Stimulated activated memory B cell treated with anti-CD40 and anti-IgM and Interleukin-4, amounts not matched to agents 10 μg/mL and 1 μg/mL and 100 μg/mL, for 72 hours (primary cell): Measurements from ENCODE around the gene ORMDL2.

Source experiments
- ATAC-seq: fragments of 150-1000 bp; cut with Tn5 transposase; 2 replicates; pipeline ENCODE4 v1.10.0; 2021
- H3K27ac Mint-ChIP-seq: one replicate; pipeline ENCODE4 v1.8.0; 2022; ENCODE audit warnings: mild to moderate bottlenecking, mixed read lengths
- H3K27me3 Mint-ChIP-seq: one replicate; pipeline ENCODE4 v1.8.0; 2022; ENCODE audit warnings: mixed read lengths
- H3K36me3 Mint-ChIP-seq: one replicate; pipeline ENCODE4 v1.8.0; 2022; ENCODE audit warnings: mixed read lengths
- H3K4me1 Mint-ChIP-seq: one replicate; pipeline ENCODE4 v1.8.0; 2022; ENCODE audit warnings: mixed read lengths
- H3K4me3 Mint-ChIP-seq: one replicate; pipeline ENCODE4 v1.8.0; 2022; ENCODE audit warnings: mild to moderate bottlenecking, moderate library complexity, mixed read lengths
- H3K9me3 Mint-ChIP-seq: one replicate; pipeline ENCODE4 v1.8.0; 2022; ENCODE audit warnings: mixed read lengths

The ORMDL2 gene

GRCh38 chr12:55817345-55818139 is at the start of gene ORMDL2, which contains the start of gene SARNP:
ORMDL2 (plus strand) TSS chr12:55818041; CDS start chr12:55819000, 959 bp downstream.
SARNP (minus strand) TSS chr12:55817724; CDS start chr12:55817701, 23 bp downstream.
- Mint-ChIP-seq H3K27ac (no peak within 1 kb of the TSS), H3K4me3 (no peak within 1 kb of the TSS), H3K36me3 (peaks cover 29% of the 10 kb centered on the region), H3K27me3 (no peaks in the 10 kb centered on the region), H3K4me1 (peaks cover 31% of the 10 kb centered on the region), H3K9me3 (no peaks in the 10 kb centered on the region)
- peak; percentile 99 for ATAC-seq

GRCh38 chr12:55771736-55772135 is 46.1 kb upstream of the ORMDL2 start:
- Mint-ChIP-seq H3K4me1 (peaks cover 11% of the 10 kb centered on the region), H3K9me3 (no peaks in the 10 kb centered on the region), H3K27ac (no peak overlapping the region), H3K4me3 (no peak overlapping the region), H3K27me3 (no peaks in the 10 kb centered on the region), H3K36me3 (peaks cover 40% of the 10 kb centered on the region)
- no peak for ATAC-seq

- ATAC-seq: no peak
- Mint-ChIP-seq H3K4me3 (no peak overlapping the region), H3K27ac (no peak overlapping the region), H3K9me3 (no peaks in the 10 kb centered on the region), H3K4me1 (peaks cover 5% of the 10 kb centered on the region), H3K36me3 (peaks cover 43% of the 10 kb centered on the region), H3K27me3 (no peaks in the 10 kb centered on the region)
Measured at GRCh38 chr12:55777856-55778255, 40.0 kb upstream of the ORMDL2 start.

GRCh38 chr12:55780685-55781084 is 37.2 kb upstream of the ORMDL2 start:
- no peaks in the 10 kb centered on the region for H3K9me3 Mint-ChIP-seq
- H3K27me3 Mint-ChIP-seq: no peaks in the 10 kb centered on the region
- H3K4me1 Mint-ChIP-seq: peaks cover 4% of the 10 kb centered on the region

GRCh38 chr12:55788546-55788945 is 29.3 kb upstream of the ORMDL2 start:
- no peak overlapping the region for H3K27ac Mint-ChIP-seq
- no peak overlapping the region for H3K4me3 Mint-ChIP-seq
- ATAC-seq: no peak
- no peaks in the 10 kb centered on the region for H3K4me1 Mint-ChIP-seq
- no peaks in the 10 kb centered on the region for H3K27me3 Mint-ChIP-seq
- H3K36me3 Mint-ChIP-seq: peaks cover 54% of the 10 kb centered on the region
- H3K9me3 Mint-ChIP-seq: no peaks in the 10 kb centered on the region

More at GRCh38 chr12:55780685-55781084, 37.2 kb upstream of the ORMDL2 start:
- Mint-ChIP-seq H3K27ac (peak overlapping the region; percentile 4), H3K4me3 (no peak overlapping the region), H3K36me3 (peaks cover 51% of the 10 kb centered on the region)
- ATAC-seq: no peak

- H3K9me3 Mint-ChIP-seq: no peaks in the 10 kb centered on the region
- peaks cover 53% of the 10 kb centered on the region for H3K36me3 Mint-ChIP-seq
- no peak overlapping the region for H3K4me3 Mint-ChIP-seq
- H3K27ac Mint-ChIP-seq: no peak overlapping the region
- no peaks in the 10 kb centered on the region for H3K27me3 Mint-ChIP-seq
- H3K4me1 Mint-ChIP-seq: no peaks in the 10 kb centered on the region
- ATAC-seq: no peak
Measured at GRCh38 chr12:55789171-55789570, 28.7 kb upstream of the ORMDL2 start.

- H3K27ac Mint-ChIP-seq: no peak overlapping the region
- no peaks in the 10 kb centered on the region for H3K4me1 Mint-ChIP-seq
- peaks cover 60% of the 10 kb centered on the region for H3K36me3 Mint-ChIP-seq
- no peaks in the 10 kb centered on the region for H3K9me3 Mint-ChIP-seq
- no peaks in the 10 kb centered on the region for H3K27me3 Mint-ChIP-seq
- no peak for ATAC-seq
- no peak overlapping the region for H3K4me3 Mint-ChIP-seq
Measured at GRCh38 chr12:55789893-55790292, 27.9 kb upstream of the ORMDL2 start.

- ATAC-seq: no peak
- Mint-ChIP-seq H3K4me1 (peaks cover 17% of the 10 kb centered on the region), H3K27me3 (no peaks in the 10 kb centered on the region), H3K4me3 (no peak overlapping the region), H3K36me3 (peaks cover 50% of the 10 kb centered on the region), H3K9me3 (no peaks in the 10 kb centered on the region), H3K27ac (no peak overlapping the region)
Measured at GRCh38 chr12:55795950-55796349, 21.9 kb upstream of the ORMDL2 start.

- H3K4me1 Mint-ChIP-seq: peaks cover 17% of the 10 kb centered on the region
- H3K9me3 Mint-ChIP-seq: no peaks in the 10 kb centered on the region
- no peak overlapping the region for H3K4me3 Mint-ChIP-seq
- peak overlapping the region; percentile 38 for H3K27ac Mint-ChIP-seq
- peaks cover 49% of the 10 kb centered on the region for H3K36me3 Mint-ChIP-seq
- no peaks in the 10 kb centered on the region for H3K27me3 Mint-ChIP-seq
- ATAC-seq: no peak
Measured at GRCh38 chr12:55797068-55797467, 20.8 kb upstream of the ORMDL2 start.

GRCh38 chr12:55797550-55797949 is 20.3 kb upstream of the ORMDL2 start:
- Mint-ChIP-seq H3K4me3 (no peak overlapping the region), H3K27me3 (no peaks in the 10 kb centered on the region), H3K9me3 (no peaks in the 10 kb centered on the region), H3K4me1 (peaks cover 17% of the 10 kb centered on the region), H3K36me3 (peaks cover 50% of the 10 kb centered on the region), H3K27ac (peak overlapping the region; percentile 27)
- ATAC-seq: no peak

- Mint-ChIP-seq H3K9me3 (no peaks in the 10 kb centered on the region), H3K27ac (no peak overlapping the region), H3K36me3 (peaks cover 43% of the 10 kb centered on the region), H3K4me1 (peaks cover 29% of the 10 kb centered on the region), H3K4me3 (no peak overlapping the region), H3K27me3 (no peaks in the 10 kb centered on the region)
- ATAC-seq: no peak
Measured at GRCh38 chr12:55806982-55807381, 10.9 kb upstream of the ORMDL2 start.

- Mint-ChIP-seq H3K4me1 (peaks cover 40% of the 10 kb centered on the region), H3K4me3 (no peak overlapping the region), H3K36me3 (peaks cover 49% of the 10 kb centered on the region), H3K27me3 (no peaks in the 10 kb centered on the region), H3K9me3 (no peaks in the 10 kb centered on the region), H3K27ac (no peak overlapping the region)
- no peak for ATAC-seq
Measured at GRCh38 chr12:55809274-55809673, 8.6 kb upstream of the ORMDL2 start.

GRCh38 chr12:55812088-55812487 is 5.8 kb upstream of the ORMDL2 start:
- Mint-ChIP-seq H3K27me3 (no peaks in the 10 kb centered on the region), H3K4me1 (peaks cover 37% of the 10 kb centered on the region), H3K36me3 (peaks cover 45% of the 10 kb centered on the region), H3K4me3 (no peak overlapping the region), H3K27ac (no peak overlapping the region), H3K9me3 (no peaks in the 10 kb centered on the region)
- ATAC-seq: no peak

- ATAC-seq: no peak
- Mint-ChIP-seq H3K27ac (no peak overlapping the region), H3K4me1 (peaks cover 45% of the 10 kb centered on the region), H3K27me3 (no peaks in the 10 kb centered on the region), H3K4me3 (no peak overlapping the region), H3K36me3 (peaks cover 38% of the 10 kb centered on the region), H3K9me3 (no peaks in the 10 kb centered on the region)
Measured at GRCh38 chr12:55814257-55814656, 3.6 kb upstream of the ORMDL2 start.

- ATAC-seq: no peak
- H3K27ac Mint-ChIP-seq: no peak overlapping the region
- peaks cover 46% of the 10 kb centered on the region for H3K4me1 Mint-ChIP-seq
- no peaks in the 10 kb centered on the region for H3K9me3 Mint-ChIP-seq
- peaks cover 34% of the 10 kb centered on the region for H3K36me3 Mint-ChIP-seq
- no peaks in the 10 kb centered on the region for H3K27me3 Mint-ChIP-seq
- H3K4me3 Mint-ChIP-seq: no peak overlapping the region
Measured at GRCh38 chr12:55815473-55815872, 2.4 kb upstream of the ORMDL2 start.

GRCh38 chr12:55816881-55817344 is 928 bp upstream of the ORMDL2 start:
- Mint-ChIP-seq H3K27ac (no peak overlapping the region), H3K9me3 (no peaks in the 10 kb centered on the region)

More at GRCh38 chr12:55816881-55817344, 928 bp upstream of the ORMDL2 start:
- peaks cover 29% of the 10 kb centered on the region for H3K36me3 Mint-ChIP-seq
- no peak overlapping the region for H3K4me3 Mint-ChIP-seq
- no peaks in the 10 kb centered on the region for H3K27me3 Mint-ChIP-seq
- peaks cover 37% of the 10 kb centered on the region for H3K4me1 Mint-ChIP-seq
- no peak for ATAC-seq
